Measurements from ENCODE around the gene ZBTB49.
A peak's percentile ranks its signal among the peaks of the same experiment; 100 is the strongest.

ZBTB49 gene

DNA sequence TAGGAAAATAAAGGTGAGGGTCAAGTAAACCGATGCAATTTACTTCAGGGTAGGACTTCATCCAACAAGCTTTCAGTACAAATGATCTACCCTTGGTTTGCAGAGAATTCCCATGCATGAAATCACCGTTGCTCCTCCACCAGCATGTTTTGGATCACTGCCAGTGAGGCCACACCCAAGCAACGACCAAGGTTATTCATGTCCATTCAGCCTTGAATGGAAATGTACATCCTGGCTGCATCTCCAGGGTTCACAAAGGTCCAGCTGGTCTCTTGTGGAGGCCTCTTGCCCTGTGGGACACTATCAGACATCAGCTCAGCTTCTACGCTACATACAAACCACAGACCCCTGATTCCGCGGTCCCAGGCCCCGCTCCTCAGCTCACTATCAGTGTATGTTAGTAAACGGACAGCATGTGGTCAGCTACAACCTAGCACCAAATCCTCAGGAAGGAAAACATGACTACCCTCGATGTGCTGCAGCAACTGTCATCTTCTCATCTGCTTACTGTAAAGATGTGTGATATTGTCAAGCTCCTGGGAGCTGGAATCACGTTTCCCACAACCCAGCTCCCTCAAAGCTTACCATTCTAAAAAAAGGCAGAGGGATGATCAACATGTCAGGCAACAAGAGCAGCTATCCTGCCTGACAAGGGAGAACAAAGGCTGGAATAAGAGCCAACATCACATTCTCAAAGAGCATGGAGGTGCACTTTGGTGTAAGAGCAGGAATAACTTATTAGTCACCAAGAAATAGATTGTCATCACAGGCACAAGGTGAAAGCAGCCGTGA lies 5.0 kb upstream of the ZBTB49 start:
- no peak for DNase-seq (ENCODE audit: low spot score)

GRCh38 chr4:4288098-4288497 lies 2.0 kb upstream of the ZBTB49 start:
- no peak for DNase-seq (ENCODE audit: low spot score)

DNA sequence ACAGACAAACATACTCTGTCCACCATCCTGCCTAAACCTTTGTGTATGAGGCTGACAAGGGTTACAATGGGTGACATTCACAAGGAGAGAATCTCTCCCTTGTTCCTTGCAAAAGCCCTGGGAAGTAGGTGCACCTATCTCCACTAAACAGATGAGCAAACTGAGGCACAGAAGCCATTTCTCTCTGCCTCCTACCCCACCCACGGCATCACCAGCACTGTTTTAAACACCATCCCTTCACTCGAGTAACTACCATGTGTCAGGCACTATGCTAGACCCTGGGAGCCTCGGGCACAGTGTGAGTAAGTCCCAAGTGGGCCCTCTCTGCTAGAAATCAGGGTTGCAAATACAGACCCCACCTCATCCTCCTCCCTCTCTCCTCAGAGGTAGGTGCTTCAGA lies 996 bp upstream of the ZBTB49 start:
- no peak for DNase-seq (ENCODE audit: low spot score)

DNA sequence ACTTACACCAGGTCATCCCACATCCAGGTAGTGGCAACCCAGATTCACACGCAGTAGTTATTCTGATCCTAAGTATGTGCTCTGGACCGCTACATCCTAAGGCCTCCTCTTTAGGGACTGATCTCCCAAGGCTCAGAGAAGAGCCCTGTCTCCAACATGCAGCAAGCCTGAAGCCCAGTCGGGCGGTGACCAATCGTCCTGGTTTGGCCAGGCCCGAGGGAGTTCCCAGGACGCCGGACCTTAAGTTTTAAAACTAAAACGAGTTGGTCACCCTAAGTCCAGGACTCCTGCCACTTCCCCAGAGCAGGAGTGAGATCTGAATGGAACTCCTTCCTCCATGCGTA lies 482 bp upstream of the ZBTB49 start:
- DNase-seq (ENCODE audit: low spot score) = no peak

- no peak for DNase-seq (ENCODE audit: low spot score)
These were observed 3.2 kb downstream of the ZBTB49 start for GRCh38 chr4:4293279-4293678.

GRCh38 chr4:4296283-4296846 lies 6.3 kb downstream of the ZBTB49 start:
- DNase-seq (ENCODE audit: low spot score) = no peak

- DNase-seq (ENCODE audit: low spot score) = no peak
These were observed 9.0 kb downstream of the ZBTB49 start for GRCh38 chr4:4299006-4299405.

GRCh38 chr4:4302001-4302400 lies 11.9 kb downstream of the ZBTB49 start:
- no peak for DNase-seq (ENCODE audit: low spot score)

DNA sequence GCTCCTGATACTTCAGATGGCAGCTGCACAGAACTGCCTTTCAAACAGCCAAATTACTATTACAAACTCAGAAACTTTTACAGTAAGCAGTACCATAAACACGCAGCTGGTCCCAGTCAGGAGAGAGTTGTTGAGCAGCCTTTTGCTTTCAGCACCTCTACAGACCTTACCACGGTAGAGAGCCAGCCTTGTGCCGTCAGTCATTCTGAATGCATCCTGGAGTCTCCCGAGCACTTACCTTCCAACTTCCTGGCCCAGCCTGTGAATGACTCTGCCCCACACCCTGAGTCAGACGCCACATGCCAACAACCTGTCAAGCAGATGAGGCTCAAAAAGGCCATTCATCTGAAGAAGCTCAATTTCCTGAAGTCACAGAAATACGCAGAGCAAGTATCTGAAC lies 12.4 kb downstream of the ZBTB49 start:
- DNase-seq (ENCODE audit: low spot score) = no peak

DNA sequence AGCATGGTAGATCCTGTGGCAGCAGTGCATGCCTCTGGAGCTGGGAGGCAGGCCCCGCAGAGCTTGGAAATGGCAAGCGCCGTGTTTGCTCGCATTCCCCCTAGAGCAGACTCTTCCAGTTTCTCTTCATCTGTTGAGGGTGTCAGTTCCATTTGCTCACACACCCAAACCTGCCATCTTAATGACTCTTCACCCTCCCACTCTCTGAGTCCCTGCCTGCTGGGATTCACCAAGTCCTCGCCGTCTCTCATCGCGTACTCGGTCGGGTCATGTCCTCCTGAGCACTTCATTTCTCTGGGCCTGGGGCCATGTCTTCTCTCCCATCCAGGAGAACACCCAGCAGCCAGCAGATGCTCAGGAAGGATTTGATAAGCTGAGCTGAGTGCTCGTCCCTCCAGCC lies 16.9 kb downstream of the ZBTB49 start:
- DNase-seq (ENCODE audit: low spot score) = no peak

DNA sequence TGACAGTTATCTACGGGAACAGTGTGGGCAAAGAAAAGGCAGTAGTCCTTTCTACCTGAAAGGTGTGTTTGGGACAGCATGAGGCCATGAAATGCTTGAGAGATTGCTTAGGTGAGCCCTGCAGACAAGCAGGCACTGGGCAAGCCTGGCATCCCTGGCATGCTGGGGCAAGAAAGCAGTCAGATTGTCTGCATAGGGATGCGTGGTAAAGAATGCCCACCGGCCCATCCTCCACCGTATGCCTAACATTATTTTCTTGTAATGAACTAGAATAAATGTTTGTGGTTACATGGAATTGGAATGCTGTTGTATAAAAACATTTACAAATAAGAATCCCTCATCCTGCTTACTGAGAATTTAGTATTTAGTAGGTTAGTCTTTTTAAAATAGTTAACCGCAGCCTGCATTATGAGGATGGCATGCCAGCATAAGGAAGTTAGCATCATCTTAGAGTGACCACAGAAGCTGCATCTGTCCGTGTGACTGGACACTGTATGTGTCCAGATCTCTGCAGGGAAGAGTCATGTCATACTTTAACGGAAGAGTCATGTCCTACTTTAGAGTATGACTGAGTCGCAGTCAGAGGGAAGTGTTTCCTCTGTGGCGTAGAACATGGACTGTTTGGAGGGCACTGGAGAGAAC lies 18.9 kb downstream of the ZBTB49 start:
- DNase-seq (ENCODE audit: low spot score) = no peak

DNA sequence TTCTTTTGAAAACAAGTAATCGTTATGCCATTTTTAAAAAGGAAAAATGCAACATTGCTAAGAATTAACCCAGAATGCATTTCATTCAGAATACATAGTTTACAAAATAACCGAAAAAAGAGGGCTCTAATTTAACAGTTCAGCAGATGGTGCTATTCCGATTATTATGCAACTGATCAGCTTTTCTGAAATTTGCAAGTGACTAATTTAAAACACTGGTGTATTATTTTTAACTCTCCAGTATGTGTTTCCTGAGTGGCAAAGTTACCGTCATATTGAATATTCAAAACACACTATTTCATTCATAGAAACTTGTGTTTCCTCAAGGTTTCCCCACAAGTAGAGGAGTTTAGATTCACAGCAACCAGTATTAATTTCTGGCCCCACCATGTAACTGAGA lies 21.1 kb downstream of the ZBTB49 start:
- no peak for DNase-seq (ENCODE audit: low spot score)

- DNase-seq (ENCODE audit: low spot score) = no peak
These were observed 25.6 kb downstream of the ZBTB49 start for GRCh38 chr4:4315461-4316149.

GRCh38 chr4:4316150-4316495 lies 26.1 kb downstream of the ZBTB49 start:
- no peak for DNase-seq (ENCODE audit: low spot score)

DNA sequence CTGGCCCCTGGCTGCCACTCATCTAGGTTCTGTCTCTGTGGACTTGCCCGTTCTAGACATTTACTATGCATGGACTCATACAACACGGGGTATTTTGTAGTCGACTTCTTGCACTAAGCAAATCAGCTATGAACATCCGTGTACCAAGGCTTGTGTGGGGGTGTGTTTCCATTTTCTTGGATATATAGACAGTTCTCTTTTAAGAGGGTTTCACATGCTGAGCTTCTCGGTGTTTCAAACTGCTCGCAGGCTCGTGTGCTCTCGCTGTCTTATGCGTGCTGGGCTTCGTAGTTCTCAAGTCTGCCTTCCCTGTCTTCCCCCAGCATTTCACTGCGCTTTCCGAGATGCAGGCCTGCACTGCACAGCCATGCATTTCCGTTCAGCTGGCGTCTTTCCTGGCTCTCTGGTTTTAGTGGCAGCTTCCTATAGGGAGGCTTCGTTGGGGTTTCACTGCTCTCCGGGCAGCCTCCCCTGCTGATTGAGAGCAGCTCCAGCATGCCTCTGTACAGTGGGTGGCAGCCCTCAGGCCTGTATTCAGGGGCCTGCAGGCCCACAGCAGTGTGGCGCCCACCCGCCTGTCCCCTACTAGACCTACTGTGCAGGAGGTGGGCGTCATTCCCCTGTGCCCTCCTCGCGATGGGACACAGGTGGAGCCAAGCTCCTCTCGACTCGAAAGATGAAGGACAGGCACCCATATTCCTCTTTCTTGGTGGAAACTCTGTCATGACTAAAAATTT lies 27.6 kb downstream of the ZBTB49 start:
- no peak for DNase-seq (ENCODE audit: low spot score)

DNA sequence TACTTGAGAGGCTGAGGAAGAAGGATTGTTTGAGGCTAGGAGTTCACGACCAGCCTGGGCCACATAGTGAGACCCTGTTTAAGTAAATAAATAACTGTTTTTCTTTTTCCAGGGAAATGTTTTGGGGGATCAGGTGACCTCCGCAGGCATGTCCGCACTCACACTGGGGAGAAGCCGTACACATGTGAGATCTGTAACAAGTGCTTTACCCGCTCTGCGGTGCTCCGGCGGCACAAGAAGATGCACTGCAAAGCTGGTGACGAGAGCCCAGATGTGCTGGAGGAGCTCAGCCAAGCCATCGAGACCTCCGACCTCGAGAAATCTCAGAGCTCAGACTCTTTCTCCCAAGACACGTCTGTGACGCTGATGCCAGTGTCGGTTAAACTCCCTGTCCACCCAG lies 30.5 kb downstream of the ZBTB49 start:
- DNase-seq (ENCODE audit: low spot score) = no peak

DNA sequence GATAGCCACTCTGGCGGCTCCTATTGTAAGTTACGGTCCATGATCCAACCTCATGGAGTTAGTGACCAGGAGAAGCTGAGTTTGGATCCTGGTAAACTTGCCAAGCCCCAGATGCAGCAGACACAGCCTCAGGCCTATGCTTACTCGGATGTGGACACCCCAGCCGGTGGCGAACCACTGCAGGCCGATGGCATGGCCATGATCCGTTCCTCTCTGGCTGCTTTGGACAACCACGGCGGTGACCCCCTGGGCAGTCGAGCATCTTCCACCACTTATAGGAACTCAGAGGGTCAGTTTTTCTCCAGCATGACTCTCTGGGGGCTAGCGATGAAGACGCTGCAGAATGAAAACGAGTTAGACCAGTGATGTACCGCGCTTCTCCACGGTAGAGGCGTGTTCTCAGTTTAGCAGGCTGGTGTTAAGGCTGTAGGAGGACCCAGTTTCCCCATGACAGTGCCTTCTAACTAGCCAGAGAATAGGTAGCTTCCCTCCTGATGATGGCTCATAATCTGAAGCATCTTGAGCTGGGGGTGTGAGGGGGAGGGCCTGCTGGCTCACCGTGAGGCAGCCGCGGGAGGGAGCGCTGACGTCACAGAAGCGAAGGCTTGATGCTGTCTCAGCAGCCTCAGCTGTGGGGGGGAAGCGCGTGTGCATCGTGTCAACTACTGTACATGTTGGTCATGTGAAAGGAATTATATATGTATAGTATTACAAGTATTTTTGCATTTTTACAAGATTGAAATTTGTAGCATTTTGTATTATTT lies 31.1 kb downstream of the ZBTB49 start:
- no peak for DNase-seq (ENCODE audit: low spot score)

DNA sequence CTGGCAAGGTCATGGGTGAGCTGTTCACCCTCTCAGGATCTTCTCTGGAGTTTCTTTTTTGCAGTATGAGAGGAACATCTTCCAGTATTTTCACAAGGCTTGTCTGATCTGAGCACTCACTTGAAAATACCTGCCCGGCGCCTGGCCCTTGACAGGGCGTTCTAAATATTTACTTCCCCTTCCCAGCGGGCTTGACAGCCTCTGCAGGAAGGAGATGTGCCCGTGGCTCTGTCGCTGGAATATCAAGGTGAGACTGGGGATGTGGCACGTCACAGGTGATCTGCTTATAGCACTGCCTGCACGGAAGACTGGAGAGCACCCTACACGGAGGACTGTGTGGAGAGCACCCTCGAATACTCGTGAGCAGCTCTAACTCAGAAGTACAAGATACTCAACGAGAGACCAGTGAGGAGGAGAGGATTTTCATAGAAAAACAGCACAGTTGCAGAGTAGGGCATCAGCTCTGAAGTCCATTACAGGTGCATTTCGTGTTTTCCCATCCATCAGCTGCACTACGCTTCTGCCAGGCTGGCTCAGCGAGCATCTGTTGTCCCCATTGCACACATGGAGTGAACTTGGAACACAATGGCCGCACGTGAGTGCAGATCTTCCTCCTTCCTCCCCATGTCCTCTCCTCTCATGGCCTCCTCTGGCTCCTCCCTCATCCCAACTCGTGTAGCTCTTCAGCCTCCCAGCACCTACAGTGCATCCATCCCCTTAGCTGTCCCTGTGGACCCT lies 32.1 kb downstream of the ZBTB49 start:
- peak; percentile 2 for DNase-seq (ENCODE audit: low spot score)

- no peak for DNase-seq (ENCODE audit: low spot score)
These were observed 33.9 kb downstream of the ZBTB49 start for GRCh38 chr4:4323705-4324534.

- DNase-seq (ENCODE audit: low spot score) = no peak
These were observed 35.3 kb downstream of the ZBTB49 start for GRCh38 chr4:4325321-4325720.
